DMS114 treated with DMSO at 0.1 percent for 48 hours (cell line): ENCODE results near the gene HSPB7.
"Not testable (repeated sequence)": the region's sequence is repeated elsewhere in the genome, so short reads cannot be mapped to it uniquely, and the experiment has no call there.

ENCODE experiments used
- DNase-seq: peaks from one replicate; lab custom pipeline; 2025; ENCODE audit not compliant: unreplicated experiment; lab: John Stamatoyannopoulos, UW

The HSPB7 gene

GRCh38 chr1:16023050-16023653, 5.3 kb upstream of the HSPB7 start:
- no peak for DNase-seq

GRCh38 chr1:16022393-16022792, 4.5 kb upstream of the HSPB7 start:
- no peak for DNase-seq

- DNase-seq = no peak
Measured at GRCh38 chr1:16021681-16022080, 3.8 kb upstream of the HSPB7 start, which contains the start of gene CLCNKA. CLCNKA (plus strand) TSS chr1:16022036; CDS start chr1:16022620, 584 bp downstream.

- DNase-seq = not testable (repeated sequence)
Measured at GRCh38 chr1:16020878-16021277, 3.0 kb upstream of the HSPB7 start.

GRCh38 chr1:16020325-16020724, 2.5 kb upstream of the HSPB7 start:
- DNase-seq = no peak

GRCh38 chr1:16019644-16020277, 1.9 kb upstream of the HSPB7 start:
- no peak for DNase-seq

- DNase-seq = no peak
Measured at GRCh38 chr1:16018749-16019643, 1.2 kb upstream of the HSPB7 start.

GRCh38 chr1:16018308-16018707, 465 bp upstream of the HSPB7 start:
- DNase-seq = no peak

GRCh38 chr1:16017076-16017460, 775 bp downstream of the HSPB7 start:
- no peak for DNase-seq

GRCh38 chr1:16015960-16016901, 1.6 kb downstream of the HSPB7 start:
- DNase-seq = no peak

- no peak for DNase-seq
Measured at GRCh38 chr1:16015491-16015890, 2.4 kb downstream of the HSPB7 start.

- no peak for DNase-seq
Measured at GRCh38 chr1:16014509-16015482, 3.0 kb downstream of the HSPB7 start.

GRCh38 chr1:16013908-16014258, 4.0 kb downstream of the HSPB7 start:
- no peak for DNase-seq

GRCh38 chr1:16013220-16013907, 4.5 kb downstream of the HSPB7 start:
- no peak for DNase-seq

- no peak for DNase-seq
Measured at GRCh38 chr1:16012590-16013219, 5.1 kb downstream of the HSPB7 start.

GRCh38 chr1:16011936-16012589, 5.8 kb downstream of the HSPB7 start:
- DNase-seq = no peak

- DNase-seq = no peak
Measured at GRCh38 chr1:16010837-16011236, 7.0 kb downstream of the HSPB7 start.

- DNase-seq = no peak
Measured at GRCh38 chr1:16009678-16010077, 8.2 kb downstream of the HSPB7 start.
